GM18505 (cell line): ENCODE results near the gene SMOC2.
"Not testable (repeated sequence)": the region's sequence is repeated elsewhere in the genome, so short reads cannot be mapped to it uniquely, and the experiment has no call there.

Experiments used
- ATAC-seq: cut with Tn5 transposase; IDR thresholded peaks from one replicate; pipeline ENCODE4 v1.9.1; 2021; ENCODE audit not compliant: unreplicated experiment
- POLR2A ChIP-seq: IDR thresholded peaks from 4 replicates; pipeline ENCODE4 v1.6.1; 2011; ENCODE audit warnings: borderline replicate concordance; ENCODE audit not compliant: insufficient read depth, insufficient read length; ENCODE audit errors: extremely low read depth

The SMOC2 gene

DNA sequence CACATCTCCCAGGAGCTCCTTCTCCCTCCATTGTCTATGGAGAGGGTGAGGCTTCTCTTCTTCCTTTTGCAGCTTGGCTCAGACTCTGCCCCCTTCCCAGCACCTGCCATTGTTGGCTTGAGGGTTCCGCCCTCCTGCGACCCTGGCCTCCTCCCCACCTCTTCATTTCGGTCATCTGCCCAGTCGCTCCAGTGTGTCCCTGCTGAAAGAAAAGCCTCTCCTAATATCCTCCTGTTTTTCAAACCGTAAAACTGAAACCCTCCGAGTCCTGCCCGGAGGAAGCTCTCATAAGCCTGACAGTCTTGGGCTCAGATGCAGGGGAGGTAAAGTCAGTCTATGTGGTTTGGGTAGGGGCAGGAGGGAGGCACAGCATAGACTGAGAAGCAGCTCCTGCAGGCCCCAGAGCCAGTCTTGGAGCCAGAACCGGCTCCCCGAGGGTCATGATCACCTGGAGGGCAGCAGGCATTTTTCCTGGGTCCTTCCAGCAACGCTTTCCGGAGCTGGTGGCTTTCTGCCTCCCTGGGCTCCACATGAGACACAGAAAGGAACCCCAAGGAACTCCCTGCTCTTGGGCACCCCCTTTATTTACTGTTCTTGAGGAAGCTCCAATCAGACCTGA is 235.1 kb downstream of the SMOC2 start:
- no peak for ATAC-seq
- TF ChIP-seq POLR2A: no peak

DNA sequence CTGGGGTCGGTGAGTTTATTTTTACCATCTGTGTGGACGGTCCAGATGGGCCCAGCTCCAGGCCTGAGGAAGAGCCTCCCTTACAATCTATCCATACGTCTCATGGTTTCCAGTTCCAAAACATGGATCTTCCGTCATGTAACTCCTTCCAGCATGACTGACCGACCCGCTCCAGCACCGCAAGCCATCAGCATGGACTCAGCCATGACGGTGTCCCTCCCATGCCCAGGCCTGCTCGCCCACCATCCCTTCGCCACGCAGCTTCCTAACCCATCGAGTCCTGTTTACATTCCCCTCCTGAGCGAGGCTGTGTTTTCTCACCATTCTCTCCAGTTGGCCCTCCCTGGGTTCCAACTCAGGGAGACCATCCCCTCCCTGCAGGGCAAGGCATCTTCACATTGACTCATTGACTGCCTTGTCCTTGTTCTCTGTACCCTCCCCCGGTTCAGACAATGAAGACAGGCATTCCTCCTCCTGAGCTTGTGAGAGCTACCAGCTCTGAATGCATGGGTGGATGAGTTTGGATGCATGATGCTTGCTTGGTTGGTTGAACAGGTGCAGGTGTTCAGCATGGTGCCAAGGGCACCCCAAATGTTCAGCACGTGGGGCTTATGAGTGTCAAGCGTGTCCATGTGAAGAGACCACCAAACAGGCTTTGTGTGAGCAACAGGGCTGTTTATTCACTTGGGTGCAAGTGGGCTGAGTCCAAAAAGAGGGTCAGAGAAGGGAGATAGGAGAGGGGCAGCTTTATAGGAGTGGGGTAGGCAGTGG is 235.8 kb downstream of the SMOC2 start:
- no peak for TF ChIP-seq POLR2A
- ATAC-seq: no peak

DNA sequence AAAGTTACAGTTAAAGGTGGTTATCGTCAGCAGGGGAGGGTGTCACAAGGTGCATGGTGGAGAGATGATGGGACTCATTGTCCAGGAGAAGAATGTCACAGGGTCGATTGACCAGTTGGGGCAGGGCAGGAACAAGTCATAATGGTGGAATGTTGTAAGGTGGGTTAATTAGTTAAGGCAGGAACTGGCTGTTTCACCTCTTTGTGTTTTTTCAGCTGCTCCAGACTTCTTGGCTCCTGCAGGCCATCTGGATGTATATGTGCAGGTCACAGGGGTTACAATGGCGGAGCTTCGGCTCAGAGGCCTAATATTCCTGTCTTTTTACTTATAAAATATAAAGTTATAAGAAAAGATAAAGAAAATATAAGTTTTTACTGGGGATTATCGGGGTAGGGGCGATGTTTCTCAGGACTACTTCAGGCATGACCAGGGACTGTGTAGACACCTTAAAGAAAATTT is 236.4 kb downstream of the SMOC2 start:
- not testable (repeated sequence) for ATAC-seq

DNA sequence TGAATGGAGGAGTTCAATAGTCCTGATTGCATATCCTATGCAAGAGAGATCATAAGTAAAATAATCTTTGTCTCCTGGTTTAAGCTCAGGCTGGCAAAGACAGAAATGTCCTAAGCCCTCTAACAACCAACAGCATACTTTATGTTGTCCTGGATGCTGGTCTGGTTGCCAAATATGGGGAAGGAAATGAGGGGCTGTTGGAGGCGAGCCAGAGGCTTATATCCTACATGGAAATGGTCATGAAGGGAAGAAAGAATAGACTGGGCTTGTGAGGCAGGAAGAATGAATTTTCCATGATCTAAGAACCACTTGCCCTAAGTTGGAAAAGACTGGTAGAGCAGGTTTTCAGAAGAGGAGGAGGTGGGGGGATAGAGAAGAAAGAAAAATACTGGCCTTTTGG is 237.1 kb downstream of the SMOC2 start:
- no peak for TF ChIP-seq POLR2A
- no peak for ATAC-seq

DNA sequence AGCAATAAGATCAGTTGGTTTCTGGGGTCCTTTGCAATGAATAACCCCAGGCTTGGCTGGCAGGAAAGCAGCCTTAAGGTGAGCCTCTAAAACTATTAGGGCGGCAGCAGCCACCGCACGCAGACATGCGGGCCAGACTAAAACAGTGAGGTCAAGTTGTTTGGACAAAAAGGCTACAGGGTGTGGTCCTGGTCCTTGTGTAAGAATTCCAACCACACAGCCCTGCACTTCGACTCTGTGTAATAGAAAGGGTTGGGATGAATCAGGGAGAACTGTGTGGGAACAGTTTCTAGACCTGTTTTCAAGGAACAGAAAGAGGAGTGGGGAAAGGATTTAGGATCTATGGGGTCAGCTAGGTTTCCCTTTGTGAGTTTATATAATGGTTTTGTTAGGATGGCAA is 237.6 kb downstream of the SMOC2 start:
- no peak for ATAC-seq

DNA sequence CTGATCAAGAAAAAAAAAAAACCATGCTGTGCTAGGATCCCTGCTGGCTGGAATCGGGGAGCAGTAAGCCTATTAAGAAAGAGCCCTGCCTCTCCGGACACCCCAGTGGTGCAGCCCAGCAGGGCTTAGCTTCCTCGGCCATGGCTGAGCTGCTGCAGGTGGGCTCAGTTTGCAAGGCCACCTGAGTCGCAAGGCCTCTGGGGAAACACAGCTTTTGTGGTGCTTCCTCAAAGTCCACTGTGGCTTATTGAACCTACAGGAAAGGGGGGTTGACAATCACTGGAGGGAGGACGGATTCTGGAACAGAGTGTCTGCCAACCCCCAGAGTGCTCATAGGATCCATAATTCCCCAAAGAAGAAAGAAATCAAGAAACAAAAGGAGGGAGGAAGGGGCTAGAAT is 240.8 kb downstream of the SMOC2 start:
- no peak for ATAC-seq

More for the DNA sequence above, 237.6 kb downstream of the SMOC2 start:
- no peak for TF ChIP-seq POLR2A

DNA sequence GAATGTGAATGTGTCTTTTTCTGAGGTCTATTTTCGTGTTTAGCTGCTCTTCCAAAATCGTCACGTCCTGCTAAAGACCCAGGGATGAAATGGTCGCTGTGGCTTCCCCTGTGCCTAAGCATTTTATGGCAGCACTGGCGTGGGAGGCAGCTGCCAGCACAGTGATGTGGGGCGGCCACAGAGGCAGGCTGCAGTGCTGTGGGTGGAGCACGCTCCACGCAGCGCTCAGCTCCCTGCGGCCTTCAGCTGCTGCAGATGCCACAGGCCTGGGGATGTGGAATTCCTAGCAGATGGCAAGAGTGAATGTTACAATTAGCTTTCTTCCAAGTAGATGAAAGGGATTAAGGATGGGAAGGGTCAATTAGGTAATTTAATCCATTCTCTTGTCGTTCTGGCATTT is 242.6 kb downstream of the SMOC2 start:
- ATAC-seq: no peak
- no peak for TF ChIP-seq POLR2A

More for the DNA sequence above, 240.8 kb downstream of the SMOC2 start:
- TF ChIP-seq POLR2A: no peak

DNA sequence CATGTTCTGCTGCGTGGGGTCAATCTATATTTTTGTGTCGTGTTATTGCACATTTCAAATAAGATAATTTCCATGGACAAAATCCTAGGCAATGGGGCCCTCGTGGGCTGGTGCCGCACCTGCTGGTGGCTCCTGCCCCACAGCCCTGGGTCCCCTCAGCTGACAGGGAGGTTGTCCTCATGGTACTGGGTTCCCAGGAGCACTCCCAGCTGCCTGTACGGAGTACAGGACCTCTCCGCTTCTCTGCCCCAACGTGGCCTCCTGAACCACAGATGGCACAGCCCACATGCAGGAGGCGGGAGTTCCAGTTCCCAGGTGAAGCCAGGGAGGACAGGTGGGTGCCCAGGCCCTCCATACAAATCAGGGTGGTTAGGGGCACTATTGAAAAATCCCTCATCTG is 243.5 kb downstream of the SMOC2 start:
- ATAC-seq: no peak
- TF ChIP-seq POLR2A: no peak

DNA sequence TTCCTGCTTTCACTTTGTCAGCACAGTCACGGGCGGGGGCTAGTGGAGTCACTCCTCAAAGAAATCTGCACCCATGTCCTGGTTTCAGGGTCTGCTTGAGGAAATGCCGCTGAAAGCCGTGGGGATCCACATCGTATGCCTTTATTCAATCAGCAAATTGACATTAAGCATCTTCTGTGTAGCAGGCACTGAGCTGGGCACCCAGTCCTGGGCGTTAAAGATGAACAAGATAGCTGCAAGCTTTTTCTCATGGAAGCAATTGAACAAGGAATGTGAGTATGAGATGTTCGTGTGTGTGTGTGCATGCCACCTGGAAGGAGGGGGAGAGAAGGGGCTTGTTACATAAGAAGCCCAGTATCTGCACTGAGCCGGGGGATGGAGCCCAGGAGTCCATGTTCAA is 243.9 kb downstream of the SMOC2 start:
- ATAC-seq: no peak

DNA sequence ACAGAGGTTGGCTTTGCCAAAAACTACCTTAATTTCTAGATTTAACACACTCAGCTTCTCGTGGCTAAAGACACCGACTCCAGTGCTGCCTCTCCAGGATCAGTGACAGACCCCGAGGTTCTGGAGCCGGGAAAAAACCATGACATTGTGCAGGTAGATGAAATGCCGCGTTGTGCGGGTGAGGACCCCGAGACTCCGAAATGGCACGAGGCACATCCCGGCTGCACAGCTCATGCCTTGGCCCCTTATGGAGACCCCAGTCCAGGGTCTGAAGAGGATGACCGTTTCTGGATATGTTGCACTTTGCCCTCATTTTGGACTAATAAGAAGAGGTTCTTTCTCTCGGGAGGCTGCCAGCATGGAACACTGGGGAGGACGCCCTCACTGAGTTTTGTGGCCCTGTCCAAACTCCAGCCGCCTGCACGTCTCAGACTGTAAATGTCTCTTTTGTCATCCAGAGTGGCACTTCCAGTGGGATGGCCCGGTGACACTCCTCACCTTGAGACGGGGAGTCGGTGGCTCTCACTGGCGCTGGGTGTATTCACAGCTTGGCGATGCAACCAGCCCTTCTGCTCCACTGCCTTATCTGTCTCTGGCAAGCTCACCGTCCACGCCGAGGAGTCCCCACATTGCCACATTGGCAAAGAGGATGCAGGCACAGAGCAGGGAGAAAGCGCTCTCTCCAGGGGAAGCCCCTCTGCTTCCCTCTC is 245.2 kb downstream of the SMOC2 start:
- no peak for ATAC-seq
- TF ChIP-seq POLR2A: no peak

More for the DNA sequence above, 243.9 kb downstream of the SMOC2 start:
- TF ChIP-seq POLR2A: no peak

DNA sequence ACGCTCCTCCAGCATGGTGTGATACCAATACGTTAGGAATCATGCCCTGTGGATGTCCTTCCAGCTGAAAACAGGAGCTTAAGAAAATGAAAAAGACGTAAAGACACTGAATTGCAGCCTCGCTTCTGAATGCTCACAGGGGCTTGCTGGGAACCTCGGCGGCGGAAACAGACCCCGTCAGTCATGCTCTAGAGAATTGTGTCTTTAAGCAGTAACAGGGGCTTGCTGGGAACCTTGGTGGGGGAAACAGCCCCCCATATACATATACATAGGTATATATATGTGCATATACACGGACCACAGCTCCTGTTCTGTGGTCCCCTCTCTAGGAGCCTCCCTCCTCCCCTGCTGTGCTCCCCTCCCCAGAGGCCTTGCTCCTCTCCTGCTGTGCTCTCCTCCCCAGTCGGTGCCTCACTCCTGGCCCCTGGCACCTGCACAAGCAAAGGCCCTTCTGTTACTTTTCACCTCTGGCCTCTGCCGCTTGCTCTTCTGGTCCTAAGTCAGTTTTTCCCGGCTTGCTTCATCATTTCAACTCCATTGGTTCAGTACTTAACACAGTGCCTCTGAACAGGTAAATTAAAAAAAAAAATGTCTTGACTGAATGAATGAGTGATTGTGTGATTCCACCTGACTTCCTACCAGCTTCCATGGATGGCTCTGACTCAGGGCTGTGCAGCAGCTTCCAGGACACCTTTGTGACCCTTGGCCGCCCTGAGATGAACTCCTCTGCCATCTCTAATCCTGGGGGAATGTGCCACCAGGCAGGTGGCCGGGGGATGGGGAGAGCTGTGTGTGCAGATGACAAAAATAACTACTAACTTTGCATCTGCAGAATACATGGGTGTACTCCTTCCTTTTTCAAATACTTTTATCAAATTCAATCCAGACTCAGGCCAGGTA is 246.1 kb downstream of the SMOC2 start:
- ATAC-seq: no peak
- TF ChIP-seq POLR2A: no peak

DNA sequence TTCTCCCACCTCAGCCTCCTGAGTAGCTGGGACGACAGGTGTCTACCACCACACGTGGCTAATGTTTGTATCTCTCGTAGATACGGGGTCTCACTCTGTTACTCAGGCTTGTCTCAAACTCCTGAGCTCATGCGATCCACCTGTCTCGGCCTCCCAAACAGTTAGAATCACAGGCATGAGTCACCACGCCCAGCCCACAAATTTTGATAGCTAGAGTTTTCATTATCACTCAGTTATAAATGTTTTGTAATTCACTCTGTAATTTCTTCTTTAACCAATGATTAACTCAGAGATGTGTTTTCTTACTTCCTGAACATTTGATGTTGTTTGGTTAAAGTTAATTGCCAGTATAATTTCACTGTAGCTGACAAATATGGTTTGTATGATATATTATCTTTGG is 249.3 kb downstream of the SMOC2 start:
- ATAC-seq: no peak
- TF ChIP-seq POLR2A: no peak

DNA sequence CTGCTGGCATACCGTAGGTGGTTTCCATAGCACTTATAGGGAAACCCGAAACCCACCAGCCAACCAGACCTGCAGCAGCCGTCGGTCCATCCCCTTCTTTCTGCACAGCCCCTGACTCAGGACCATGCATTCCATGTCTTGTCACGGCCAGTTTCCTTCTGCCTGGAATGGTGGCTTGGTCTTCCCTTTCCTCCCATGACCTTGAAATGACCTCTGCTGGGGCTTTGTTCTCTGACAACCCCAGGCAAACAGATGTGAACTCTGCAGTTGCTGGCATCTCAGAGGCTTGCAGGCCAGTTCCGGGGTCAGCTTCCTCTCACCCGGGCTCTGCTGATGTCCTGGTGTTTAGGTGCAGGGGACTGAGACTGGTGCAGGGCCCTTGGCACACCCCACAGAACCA is 250.8 kb downstream of the SMOC2 start:
- no peak for TF ChIP-seq POLR2A
- ATAC-seq: no peak
